ENCODE data around the gene CHRNE.

Gene CHRNE

DNA sequence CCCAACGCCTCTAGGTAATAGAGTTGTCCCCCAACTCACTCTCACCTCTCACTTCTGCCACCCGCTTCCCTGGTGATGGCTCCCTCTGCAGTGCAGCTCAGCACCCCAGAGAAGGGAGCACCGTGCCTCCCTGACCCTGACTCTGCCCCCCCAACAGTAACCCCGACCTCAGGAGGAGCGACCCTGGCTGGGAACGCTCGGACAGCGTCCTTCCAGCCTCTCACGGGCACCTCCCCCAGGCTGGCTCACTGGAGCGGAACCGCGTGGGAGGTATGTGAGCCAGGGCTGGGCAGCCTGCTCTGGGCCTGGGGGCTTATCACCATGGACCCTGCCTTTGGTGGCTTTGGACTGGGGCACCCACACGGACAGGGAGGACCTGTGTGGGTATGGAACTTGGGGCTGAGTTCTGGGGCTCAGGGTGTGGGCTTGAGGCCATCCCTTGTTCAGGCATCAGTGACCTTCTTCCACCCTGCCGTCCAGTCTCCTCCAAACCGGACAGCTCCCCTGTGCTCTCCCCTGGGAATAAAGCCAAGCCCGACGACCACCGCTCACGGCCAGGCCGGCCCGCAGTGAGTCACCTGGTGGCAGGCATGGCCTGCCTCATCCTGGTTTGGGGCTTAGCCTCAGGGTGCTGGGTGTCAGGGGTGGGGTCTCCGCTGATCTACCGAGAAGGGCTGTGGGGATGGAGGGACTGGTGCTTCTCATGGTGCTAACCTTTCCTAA, 10.2 kb downstream of the CHRNE start:
- DNase-seq (ENCODE audit: insufficient read length, low spot score), result peak; percentile 7
- TF ChIP-seq, protein P1, sequence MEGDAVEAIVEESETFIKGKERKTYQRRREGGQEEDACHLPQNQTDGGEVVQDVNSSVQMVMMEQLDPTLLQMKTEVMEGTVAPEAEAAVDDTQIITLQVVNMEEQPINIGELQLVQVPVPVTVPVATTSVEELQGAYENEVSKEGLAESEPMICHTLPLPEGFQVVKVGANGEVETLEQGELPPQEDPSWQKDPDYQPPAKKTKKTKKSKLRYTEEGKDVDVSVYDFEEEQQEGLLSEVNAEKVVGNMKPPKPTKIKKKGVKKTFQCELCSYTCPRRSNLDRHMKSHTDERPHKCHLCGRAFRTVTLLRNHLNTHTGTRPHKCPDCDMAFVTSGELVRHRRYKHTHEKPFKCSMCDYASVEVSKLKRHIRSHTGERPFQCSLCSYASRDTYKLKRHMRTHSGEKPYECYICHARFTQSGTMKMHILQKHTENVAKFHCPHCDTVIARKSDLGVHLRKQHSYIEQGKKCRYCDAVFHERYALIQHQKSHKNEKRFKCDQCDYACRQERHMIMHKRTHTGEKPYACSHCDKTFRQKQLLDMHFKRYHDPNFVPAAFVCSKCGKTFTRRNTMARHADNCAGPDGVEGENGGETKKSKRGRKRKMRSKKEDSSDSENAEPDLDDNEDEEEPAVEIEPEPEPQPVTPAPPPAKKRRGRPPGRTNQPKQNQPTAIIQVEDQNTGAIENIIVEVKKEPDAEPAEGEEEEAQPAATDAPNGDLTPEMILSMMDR (IDR thresholded peaks at IDR 0.05; ENCODE audit: insufficient read depth, missing control alignments), result no peak
- no peak for FAIRE-seq

DNA sequence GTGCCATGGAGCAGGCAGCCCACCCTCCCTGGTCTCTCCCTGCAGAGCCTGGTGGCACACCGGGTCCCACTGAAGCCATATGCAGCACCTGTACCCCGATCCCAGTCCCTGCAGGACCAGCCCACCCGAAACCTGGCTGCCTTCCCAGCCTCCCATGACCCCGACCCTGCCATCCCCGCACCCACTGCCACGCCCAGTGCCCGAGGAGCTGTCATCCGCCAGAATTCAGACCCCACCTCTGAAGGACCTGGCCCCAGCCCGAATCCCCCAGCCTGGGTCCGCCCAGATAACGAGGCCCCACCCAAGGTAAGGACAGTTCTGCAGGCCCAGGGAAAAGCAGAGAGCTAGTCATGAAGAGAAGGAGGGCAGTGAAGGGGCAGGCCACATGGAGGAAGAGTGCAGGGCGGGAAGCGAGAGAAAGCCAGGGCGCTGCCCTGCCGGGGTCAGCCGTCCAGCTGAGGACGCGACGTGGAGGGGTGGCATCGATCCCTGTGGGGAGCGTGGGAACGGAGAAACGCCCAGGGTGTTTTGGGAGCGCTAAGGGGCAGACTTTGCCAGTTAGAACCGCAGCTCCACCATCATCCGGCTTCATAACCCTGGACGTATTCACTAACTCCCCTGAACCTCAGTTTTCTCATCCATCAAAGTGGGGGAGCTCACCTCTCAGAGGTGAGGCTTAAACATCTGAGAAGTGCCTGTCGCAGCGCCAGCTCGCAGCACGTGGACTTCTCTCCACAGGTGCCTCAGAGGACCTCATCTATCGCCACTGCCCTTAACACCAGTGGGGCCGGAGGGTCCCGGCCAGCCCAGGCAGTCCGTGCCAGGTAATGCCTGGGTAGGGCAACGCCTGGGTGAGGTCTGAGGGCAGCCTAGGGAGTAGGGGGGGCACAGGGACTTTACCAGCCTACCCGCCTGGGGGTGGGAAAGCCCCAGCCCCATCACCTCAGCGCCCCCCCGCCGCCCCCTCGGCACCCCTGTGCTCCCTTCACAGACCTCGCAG, 11.2 kb downstream of the CHRNE start:
- FAIRE-seq (no peak), DNase-seq (ENCODE audit: insufficient read length, low spot score) (peak; percentile 8)
- TF ChIP-seq, protein P1 (IDR thresholded peaks at IDR 0.05; ENCODE audit: insufficient read depth, missing control alignments), result no peak

DNA sequence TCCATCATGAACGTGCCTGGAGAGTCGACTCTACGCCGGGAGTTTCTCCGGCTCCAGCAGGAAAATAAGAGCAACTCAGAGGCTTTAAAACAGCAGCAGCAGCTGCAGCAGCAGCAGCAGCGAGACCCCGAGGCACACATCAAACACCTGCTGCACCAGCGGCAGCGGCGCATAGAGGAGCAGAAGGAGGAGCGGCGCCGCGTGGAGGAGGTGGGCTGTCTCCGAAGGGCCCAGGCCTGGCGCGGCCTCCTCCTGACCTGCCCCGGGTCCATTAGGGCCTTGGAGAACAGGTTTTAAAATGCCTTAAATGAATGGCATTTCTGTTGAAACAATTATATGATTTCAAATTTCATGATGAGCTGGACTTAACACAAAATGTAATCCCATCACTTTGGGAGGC, 15.3 kb downstream of the CHRNE start:
- DNase-seq (ENCODE audit: insufficient read length, low spot score) (no peak), FAIRE-seq (no peak)

DNA sequence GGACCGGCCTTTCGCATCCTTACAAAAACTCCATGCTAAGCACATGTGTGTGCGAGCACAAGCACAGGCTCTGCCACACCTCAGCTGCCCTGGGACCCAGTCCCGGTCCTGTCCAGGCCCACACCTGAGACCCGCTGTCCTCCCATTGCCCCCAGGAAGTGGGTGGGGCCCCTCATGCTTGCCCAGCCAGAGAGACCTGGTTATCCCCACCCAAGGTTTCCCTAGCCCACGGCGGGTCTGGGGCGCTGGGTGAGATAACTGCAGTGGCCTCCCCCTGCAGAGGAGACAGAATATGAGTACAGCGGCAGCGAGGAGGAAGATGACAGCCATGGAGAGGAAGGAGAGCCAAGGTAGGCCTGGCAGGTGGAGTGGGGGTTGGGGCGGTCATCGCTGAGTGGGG, 16.1 kb downstream of the CHRNE start:
- FAIRE-seq (no peak), DNase-seq (ENCODE audit: insufficient read length, low spot score) (no peak)
- TF ChIP-seq, protein P1 (IDR thresholded peaks at IDR 0.05; ENCODE audit: insufficient read depth, missing control alignments), result no peak

More for the DNA sequence above, 15.3 kb downstream of the CHRNE start:
- TF ChIP-seq, protein P1 (IDR thresholded peaks at IDR 0.05; ENCODE audit: insufficient read depth, missing control alignments), result no peak

DNA sequence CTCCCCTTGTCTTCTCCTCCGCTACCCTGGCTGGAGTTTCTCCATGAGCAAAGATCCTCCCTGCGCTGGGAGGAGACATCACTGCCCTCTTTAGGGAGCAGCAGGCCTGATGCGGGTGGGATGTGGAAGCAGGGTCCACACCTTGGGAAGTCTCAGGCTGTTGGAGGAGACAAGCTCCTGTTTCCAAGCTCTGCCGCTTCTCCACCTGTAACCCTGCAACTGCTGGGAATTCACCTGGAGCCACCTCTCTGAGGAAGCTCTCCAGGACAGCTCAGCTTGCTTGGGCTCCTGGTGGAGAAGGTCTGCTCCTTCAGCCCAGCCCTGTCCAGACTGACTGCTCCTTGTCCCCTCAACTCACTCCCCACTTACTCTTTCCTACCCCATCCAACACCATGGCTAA, 18.4 kb downstream of the CHRNE start:
- TF ChIP-seq, protein P1 (IDR thresholded peaks at IDR 0.05; ENCODE audit: insufficient read depth, missing control alignments), result no peak
- FAIRE-seq, result no peak
- DNase-seq (ENCODE audit: insufficient read length, low spot score), result no peak

DNA sequence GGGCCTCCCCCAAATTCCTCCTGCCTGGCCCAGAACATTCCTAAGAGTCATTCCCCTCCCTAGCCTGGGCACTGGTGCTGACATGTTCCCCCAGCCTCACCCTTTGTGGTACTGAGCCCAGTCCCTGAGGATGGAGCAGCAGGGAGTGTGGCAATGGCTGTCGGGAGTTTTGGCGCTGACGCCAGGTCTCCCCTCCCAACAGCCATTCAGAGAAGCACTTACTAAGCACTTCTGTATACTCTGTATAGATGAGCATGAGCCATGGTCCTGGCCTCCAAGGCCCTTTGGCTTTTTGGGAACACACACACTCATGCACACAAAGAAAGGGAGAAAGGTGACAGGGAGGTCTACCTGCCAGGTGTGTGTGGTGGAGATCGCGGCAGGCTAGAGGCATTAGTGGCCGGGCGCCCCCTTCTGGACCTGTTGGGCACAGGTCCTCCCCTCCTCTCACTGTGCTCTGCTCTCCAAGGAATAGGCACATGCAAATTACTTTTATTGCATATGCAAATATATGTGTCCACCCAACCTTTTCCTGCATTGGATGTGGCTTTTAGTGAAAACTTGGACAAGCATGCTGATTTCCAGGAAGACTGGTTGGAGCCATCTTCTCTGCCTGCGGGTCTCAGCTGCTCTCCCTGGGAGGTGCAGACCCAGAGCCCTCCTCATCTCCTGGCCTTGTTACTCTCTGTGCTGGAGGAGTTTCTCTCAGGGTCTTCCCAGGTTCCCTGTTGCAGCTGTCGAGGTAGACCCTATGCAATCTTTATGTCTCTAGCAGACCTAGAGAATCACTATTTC, 20.9 kb downstream of the CHRNE start:
- FAIRE-seq (no peak), DNase-seq (ENCODE audit: insufficient read length, low spot score) (peak; percentile 59)
- TF ChIP-seq, protein P1 (IDR thresholded peaks at IDR 0.05; ENCODE audit: insufficient read depth, missing control alignments), result peak; percentile 44
